Neural cell (in vitro differentiated cells): Measurements from ENCODE around the gene HAGHL. TPM values are rescaled to one million over a fixed set of nuclear protein-coding genes. Genes with fewer than 3 reads are reported as not detected.

Source experiments
- H2AFZ ChIP-seq: fragments of 200-600, 300-800 bp; sonication (generic), shearing (Covaris generic); 2 replicates; pipeline ENCODE4 v1.6.0; 2014; ENCODE audit warnings: low read depth, mild to moderate bottlenecking, antibody characterized with exemption, low read length, moderate library complexity
- H3F3A ChIP-seq: fragments of 200-600 bp; shearing (Covaris generic); 2 replicates; pipeline ENCODE4 v1.6.1; 2016; ENCODE audit warnings: mild to moderate bottlenecking, moderate library complexity, mixed read lengths, antibody characterized with exemption, low read length; ENCODE audit not compliant: insufficient read depth, poor library complexity, severe bottlenecking
- H3K27ac ChIP-seq: fragments of 200-600, 300-800 bp; sonication (generic), shearing (Covaris generic); 2 replicates; pipeline ENCODE4 v1.5.1; 2014; ENCODE audit warnings: mild to moderate bottlenecking, low read length, moderate library complexity
- H3K27me3 ChIP-seq: fragments of 300-800, 200-600 bp; sonication (generic), shearing (Covaris generic); 2 replicates; pipeline ENCODE4 v1.6.0; 2014; ENCODE audit warnings: mild to moderate bottlenecking, low read depth, low read length, moderate library complexity; ENCODE audit not compliant: insufficient read depth
- H3K36me3 ChIP-seq: fragments of 300-800, 200-600 bp; sonication (generic), shearing (Covaris generic); 2 replicates; pipeline ENCODE4 v1.5.1; 2014; ENCODE audit warnings: mild to moderate bottlenecking, antibody characterized with exemption, low read length, moderate library complexity; ENCODE audit not compliant: insufficient read depth
- H3K4me2 ChIP-seq: fragments of 300-800, 200-600 bp; sonication (generic), shearing (Covaris generic); 2 replicates; pipeline ENCODE4 v1.6.0; 2014; ENCODE audit warnings: mild to moderate bottlenecking, low read length
- H3K4me3 ChIP-seq: fragments of 300-800, 200-600 bp; sonication (generic), shearing (Covaris generic); 2 replicates; pipeline ENCODE4 v1.5.1; 2014; ENCODE audit warnings: mild to moderate bottlenecking, low read length, moderate library complexity
- H3K79me2 ChIP-seq: fragments of 200-600 bp; shearing (Covaris generic); replicated peaks from 2 replicates; pipeline ENCODE4 v1.6.0; 2014; ENCODE audit warnings: mild to moderate bottlenecking, low read length, moderate library complexity; ENCODE audit not compliant: insufficient read depth
- H3K9ac ChIP-seq: fragments of 300-800, 200-600 bp; sonication (generic), shearing (Covaris generic); 2 replicates; pipeline ENCODE4 v1.6.1; 2016; ENCODE audit warnings: mild to moderate bottlenecking, low read length, mixed read lengths
- H3K9me2 ChIP-seq: fragments of 200-600 bp; shearing (Covaris generic); 2 replicates; pipeline ENCODE4 v1.6.1; 2016; ENCODE audit warnings: mild to moderate bottlenecking, low read length, mixed read lengths; ENCODE audit not compliant: insufficient read depth
- H3K9me3 ChIP-seq: fragments of 200-600, 300-800 bp; sonication (generic), shearing (Covaris generic); 2 replicates; pipeline ENCODE4 v1.6.1; 2016; ENCODE audit warnings: mild to moderate bottlenecking, mixed run types, low read length, moderate library complexity, mixed read lengths
- H4K20me1 ChIP-seq: fragments of 200-600 bp; shearing (Covaris generic); 2 replicates; pipeline ENCODE4 v1.6.1; 2016; ENCODE audit warnings: mild to moderate bottlenecking, mixed run types; ENCODE audit not compliant: insufficient read depth
- EP300 ChIP-seq: fragments of 450-650 bp; conservative IDR thresholded peaks from 2 replicates; pipeline ENCODE4 v1.6.1; 2014; ENCODE audit warnings: antibody characterized with exemption, mild to moderate bottlenecking, moderate library complexity; ENCODE audit not compliant: poor library complexity, severe bottlenecking
- EZH2 ChIP-seq: fragments of 200-600, 300-800 bp; shearing (Covaris generic), sonication (generic); IDR thresholded peaks from 2 replicates; pipeline ENCODE4 v1.6.1; 2014; ENCODE audit warnings: antibody characterized with exemption, low read length, borderline replicate concordance, mild to moderate bottlenecking; ENCODE audit not compliant: insufficient read depth, poor library complexity, severe bottlenecking
- MXI1 ChIP-seq: fragments of 450-650 bp; conservative IDR thresholded peaks from 2 replicates; pipeline ENCODE4 v1.6.1; 2014; ENCODE audit warnings: antibody characterized with exemption, mild to moderate bottlenecking; ENCODE audit not compliant: poor library complexity, severe bottlenecking
- POLR2AphosphoS5 ChIP-seq: IDR thresholded peaks from 2 replicates; pipeline ENCODE4 v1.6.1; 2012
- RAD21 ChIP-seq: fragments of 450-650 bp; conservative IDR thresholded peaks from 2 replicates; pipeline ENCODE4 v1.6.1; 2014; ENCODE audit warnings: antibody characterized with exemption, mild to moderate bottlenecking, moderate library complexity
- SMC3 ChIP-seq: fragments of 450-650 bp; conservative IDR thresholded peaks from 2 replicates; pipeline ENCODE4 v1.6.1; 2014; ENCODE audit warnings: antibody characterized with exemption, mild to moderate bottlenecking, moderate library complexity; ENCODE audit not compliant: poor library complexity
- TAF1 ChIP-seq: IDR thresholded peaks from 2 replicates; pipeline ENCODE4 v1.6.1; 2012; ENCODE audit warnings: low read depth
- polyA plus RNA-seq: library from polyadenylated mRNA; depleted of rRNA; stranded (reverse); fragments of >200 nt; gene quantifications from 2 replicates; pipeline ENCODE4 v1.2.3, GENCODE V29; 2014
- TF ChIP-seq, protein P1 (sequence below): IDR thresholded peaks from 2 replicates; pipeline ENCODE4 v1.6.1; 2012; ENCODE audit warnings: borderline replicate concordance
- TF ChIP-seq, protein P2 (sequence below): fragments of 450-650 bp; IDR thresholded peaks from 2 replicates; pipeline ENCODE4 v1.5.1; 2014; ENCODE audit warnings: antibody characterized with exemption, mild to moderate bottlenecking, moderate library complexity; ENCODE audit not compliant: poor library complexity, severe bottlenecking

Gene HAGHL
- polyA plus RNA-seq, 1 donor from 2014 or later, result 28.3 TPM

DNA sequence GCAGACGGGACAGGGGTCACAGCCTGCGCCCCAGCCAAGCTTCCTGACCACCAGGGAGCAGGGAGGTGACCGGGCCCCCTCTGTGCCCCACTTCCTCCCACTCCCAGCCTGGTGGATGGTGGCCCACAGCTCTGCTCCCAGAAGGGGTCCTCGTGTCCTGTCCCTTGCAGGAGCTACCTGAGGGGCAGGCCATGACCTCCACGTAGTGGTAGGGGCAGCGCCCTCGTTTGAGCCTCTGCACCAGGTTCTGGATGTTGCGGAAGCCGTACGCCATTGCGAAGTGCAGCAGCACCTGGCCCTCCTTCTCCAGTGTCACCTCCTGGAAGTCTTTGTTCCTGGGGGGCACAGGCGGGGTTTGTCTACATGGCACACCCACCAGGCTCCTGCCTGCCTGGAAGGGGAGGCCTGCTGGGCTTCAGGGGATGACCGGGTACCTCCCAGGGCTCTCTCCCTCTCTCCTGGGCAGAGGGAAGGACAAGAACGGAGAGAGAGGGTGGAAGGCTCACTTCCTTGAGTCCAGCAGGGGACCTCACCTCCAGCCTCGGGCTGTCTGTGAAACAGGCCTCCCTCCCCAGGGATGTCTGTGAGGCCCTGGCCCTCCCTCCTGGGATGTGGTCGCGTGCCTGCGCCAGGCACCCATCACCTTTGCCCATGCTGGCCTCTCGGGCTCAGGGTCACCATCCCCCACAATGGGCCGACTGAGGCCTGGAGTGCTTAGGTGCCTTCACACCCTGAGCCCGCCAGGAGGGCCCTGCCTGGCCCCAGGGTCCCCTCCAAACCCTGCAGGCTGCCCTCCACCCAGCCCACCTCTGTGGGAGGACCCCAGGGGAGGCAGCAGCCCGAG, 4.0 kb downstream of the HAGHL start:
- Histone ChIP-seq H3K9me2 (no peaks in the 10 kb centered on the region), H3K4me3 (no peak overlapping the region), H3F3A (no peaks in the 10 kb centered on the region), H3K4me2 (no peak overlapping the region), H3K79me2 (no peaks in the 10 kb centered on the region), H3K27ac (no peak overlapping the region), H3K9me3 (no peaks in the 10 kb centered on the region), H3K36me3 (no peaks in the 10 kb centered on the region), H3K27me3 (peaks cover 7% of the 10 kb centered on the region), H4K20me1 (no peaks in the 10 kb centered on the region), H3K9ac (no peak overlapping the region), H2AFZ (no peak overlapping the region)
- TF ChIP-seq, protein P1, sequence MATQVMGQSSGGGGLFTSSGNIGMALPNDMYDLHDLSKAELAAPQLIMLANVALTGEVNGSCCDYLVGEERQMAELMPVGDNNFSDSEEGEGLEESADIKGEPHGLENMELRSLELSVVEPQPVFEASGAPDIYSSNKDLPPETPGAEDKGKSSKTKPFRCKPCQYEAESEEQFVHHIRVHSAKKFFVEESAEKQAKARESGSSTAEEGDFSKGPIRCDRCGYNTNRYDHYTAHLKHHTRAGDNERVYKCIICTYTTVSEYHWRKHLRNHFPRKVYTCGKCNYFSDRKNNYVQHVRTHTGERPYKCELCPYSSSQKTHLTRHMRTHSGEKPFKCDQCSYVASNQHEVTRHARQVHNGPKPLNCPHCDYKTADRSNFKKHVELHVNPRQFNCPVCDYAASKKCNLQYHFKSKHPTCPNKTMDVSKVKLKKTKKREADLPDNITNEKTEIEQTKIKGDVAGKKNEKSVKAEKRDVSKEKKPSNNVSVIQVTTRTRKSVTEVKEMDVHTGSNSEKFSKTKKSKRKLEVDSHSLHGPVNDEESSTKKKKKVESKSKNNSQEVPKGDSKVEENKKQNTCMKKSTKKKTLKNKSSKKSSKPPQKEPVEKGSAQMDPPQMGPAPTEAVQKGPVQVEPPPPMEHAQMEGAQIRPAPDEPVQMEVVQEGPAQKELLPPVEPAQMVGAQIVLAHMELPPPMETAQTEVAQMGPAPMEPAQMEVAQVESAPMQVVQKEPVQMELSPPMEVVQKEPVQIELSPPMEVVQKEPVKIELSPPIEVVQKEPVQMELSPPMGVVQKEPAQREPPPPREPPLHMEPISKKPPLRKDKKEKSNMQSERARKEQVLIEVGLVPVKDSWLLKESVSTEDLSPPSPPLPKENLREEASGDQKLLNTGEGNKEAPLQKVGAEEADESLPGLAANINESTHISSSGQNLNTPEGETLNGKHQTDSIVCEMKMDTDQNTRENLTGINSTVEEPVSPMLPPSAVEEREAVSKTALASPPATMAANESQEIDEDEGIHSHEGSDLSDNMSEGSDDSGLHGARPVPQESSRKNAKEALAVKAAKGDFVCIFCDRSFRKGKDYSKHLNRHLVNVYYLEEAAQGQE, result no peak
- TF ChIP-seq EZH2 (no peak), TAF1 (no peak), POLR2AphosphoS5 (no peak), MXI1 (no peak), RAD21 (no peak), SMC3 (no peak), EP300 (no peak)
- TF ChIP-seq, protein P2, sequence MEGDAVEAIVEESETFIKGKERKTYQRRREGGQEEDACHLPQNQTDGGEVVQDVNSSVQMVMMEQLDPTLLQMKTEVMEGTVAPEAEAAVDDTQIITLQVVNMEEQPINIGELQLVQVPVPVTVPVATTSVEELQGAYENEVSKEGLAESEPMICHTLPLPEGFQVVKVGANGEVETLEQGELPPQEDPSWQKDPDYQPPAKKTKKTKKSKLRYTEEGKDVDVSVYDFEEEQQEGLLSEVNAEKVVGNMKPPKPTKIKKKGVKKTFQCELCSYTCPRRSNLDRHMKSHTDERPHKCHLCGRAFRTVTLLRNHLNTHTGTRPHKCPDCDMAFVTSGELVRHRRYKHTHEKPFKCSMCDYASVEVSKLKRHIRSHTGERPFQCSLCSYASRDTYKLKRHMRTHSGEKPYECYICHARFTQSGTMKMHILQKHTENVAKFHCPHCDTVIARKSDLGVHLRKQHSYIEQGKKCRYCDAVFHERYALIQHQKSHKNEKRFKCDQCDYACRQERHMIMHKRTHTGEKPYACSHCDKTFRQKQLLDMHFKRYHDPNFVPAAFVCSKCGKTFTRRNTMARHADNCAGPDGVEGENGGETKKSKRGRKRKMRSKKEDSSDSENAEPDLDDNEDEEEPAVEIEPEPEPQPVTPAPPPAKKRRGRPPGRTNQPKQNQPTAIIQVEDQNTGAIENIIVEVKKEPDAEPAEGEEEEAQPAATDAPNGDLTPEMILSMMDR, result no peak

DNA sequence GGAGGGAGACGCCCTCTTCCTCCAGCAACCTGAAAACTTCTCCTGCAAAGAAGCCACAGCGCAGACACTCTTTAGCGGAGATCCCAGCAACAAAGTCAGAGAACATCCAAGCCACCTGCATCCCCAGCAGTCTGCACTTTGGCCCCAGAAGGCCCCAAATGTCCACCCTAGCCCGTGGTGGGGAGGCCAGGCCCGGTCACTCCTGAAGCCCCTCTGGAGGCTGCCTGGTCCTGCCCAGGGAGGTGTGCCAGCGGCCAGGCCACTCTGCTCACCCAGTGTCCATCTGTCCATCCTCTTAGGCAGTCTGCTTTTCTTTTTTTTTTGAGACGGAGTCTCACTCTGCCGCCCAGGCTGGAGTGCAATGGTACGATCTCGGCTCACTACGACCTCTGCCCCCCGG, 5.4 kb downstream of the HAGHL start:
- Histone ChIP-seq H3K79me2 (no peaks in the 10 kb centered on the region), H3K36me3 (no peaks in the 10 kb centered on the region), H3K27me3 (peaks cover 4% of the 10 kb centered on the region), H3K4me2 (no peak overlapping the region), H3F3A (no peaks in the 10 kb centered on the region), H3K9me2 (no peaks in the 10 kb centered on the region), H3K27ac (no peak overlapping the region), H3K9me3 (no peaks in the 10 kb centered on the region), H3K4me3 (no peak overlapping the region), H4K20me1 (no peaks in the 10 kb centered on the region), H3K9ac (no peak overlapping the region), H2AFZ (no peak overlapping the region)
- no peak for TF ChIP-seq RAD21
- TF ChIP-seq SMC3, result no peak
- TF ChIP-seq MXI1, result no peak
- no peak for TF ChIP-seq TAF1
